HG03457 (cell line): ENCODE measurements around the gene MALT1.

Experiments
- ATAC-seq: cut with Tn5 transposase; IDR thresholded peaks from one replicate; pipeline ENCODE4 v1.9.1; 2021; ENCODE audit warnings: moderate number of reproducible peaks; ENCODE audit not compliant: unreplicated experiment

Gene MALT1

GRCh38 chr18:58691256-58691655 lies 20.0 kb downstream of the MALT1 start:
- no peak for ATAC-seq

- ATAC-seq, result no peak
These were observed 21.3 kb downstream of the MALT1 start for GRCh38 chr18:58692422-58693185.

GRCh38 chr18:58694221-58694620 lies 23.0 kb downstream of the MALT1 start:
- ATAC-seq, result no peak

GRCh38 chr18:58694720-58695468 lies 23.6 kb downstream of the MALT1 start:
- ATAC-seq, result no peak

GRCh38 chr18:58695772-58696171 lies 24.5 kb downstream of the MALT1 start:
- no peak for ATAC-seq

- no peak for ATAC-seq
These were observed 25.9 kb downstream of the MALT1 start for GRCh38 chr18:58697146-58697545.

- no peak for ATAC-seq
These were observed 27.5 kb downstream of the MALT1 start for GRCh38 chr18:58698701-58699193.

GRCh38 chr18:58699551-58699950 lies 28.3 kb downstream of the MALT1 start:
- no peak for ATAC-seq

GRCh38 chr18:58700209-58700608 lies 28.9 kb downstream of the MALT1 start:
- ATAC-seq, result no peak

- no peak for ATAC-seq
These were observed 41.7 kb downstream of the MALT1 start for GRCh38 chr18:58712930-58713329.

GRCh38 chr18:58714259-58714658 lies 43.0 kb downstream of the MALT1 start:
- ATAC-seq, result no peak

GRCh38 chr18:58714821-58715220 lies 43.6 kb downstream of the MALT1 start:
- no peak for ATAC-seq

GRCh38 chr18:58715540-58715939 lies 44.3 kb downstream of the MALT1 start:
- no peak for ATAC-seq

- ATAC-seq, result no peak
These were observed 44.9 kb downstream of the MALT1 start for GRCh38 chr18:58716060-58716756.

- ATAC-seq, result no peak
These were observed 50.4 kb downstream of the MALT1 start for GRCh38 chr18:58721566-58722239.

GRCh38 chr18:58723810-58724602 lies 52.7 kb downstream of the MALT1 start:
- no peak for ATAC-seq

- ATAC-seq, result no peak
These were observed 55.4 kb downstream of the MALT1 start for GRCh38 chr18:58726671-58727070.

GRCh38 chr18:58727776-58728500 lies 56.7 kb downstream of the MALT1 start:
- no peak for ATAC-seq

- ATAC-seq, result no peak
These were observed 57.5 kb downstream of the MALT1 start for GRCh38 chr18:58728719-58729118.

- ATAC-seq, result no peak
These were observed 59.4 kb downstream of the MALT1 start for GRCh38 chr18:58730618-58731017.
